H1 (cell line): ENCODE measurements around the gene UTS2R. TPM values are rescaled to one million over a fixed set of nuclear protein-coding genes. Genes with fewer than 3 reads are reported as not detected.

ENCODE experiments used
- CBX8 ChIP-seq: fragments of 300-800, 300-1000 bp; sonication (generic); IDR thresholded peaks from 2 replicates; pipeline ENCODE4 v1.7.1; 2016; ENCODE audit warnings: low read depth, low read length, borderline replicate concordance
- HDAC6 ChIP-seq: IDR thresholded peaks from one replicate; pipeline ENCODE4 v1.7.1; 2012; ENCODE audit warnings: low read depth, mild to moderate bottlenecking, inconsistent platforms, low read length, moderate library complexity
- SAP30 ChIP-seq: fragments of 300-600 bp; sonication (generic); IDR thresholded peaks from 2 replicates; pipeline ENCODE4 v1.7.1; 2012; ENCODE audit warnings: low read length, moderate library complexity, mild to moderate bottlenecking, inconsistent platforms; ENCODE audit not compliant: insufficient read depth, insufficient replicate concordance
- polyA plus RNA-seq, 7 experiments: library from polyadenylated mRNA; depleted of rRNA in 3 of 7; stranded (reverse) in 5 of 7; unstranded in 2 of 7; fragments of >200 nt in 5 of 7; fragments of 200-250 nt in 2 of 7; gene quantifications; 1 replicate in 5 of 7; 2 replicates in 1 of 7; 4 replicates in 1 of 7; pipeline versions ENCODE4 v1.2.1 to v1.2.3, GENCODE V29; 2011 to 2013; ENCODE audit warnings: missing spikeins in 2 of 7, mixed read lengths in 2 of 7
- total RNA-seq: library from RNA; stranded (reverse); fragmentation: NEBNext Ultra II Directional; extraction: Animal tissue kit (Norgen Biotek cat#: 25700); gene quantifications from 2 replicates; pipeline ENCODE4 v1.2.1, GENCODE V29; 2021
- TF ChIP-seq, protein P1 (sequence below): fragments of 300-600 bp; sonication (generic); IDR thresholded peaks from 2 replicates; pipeline ENCODE4 v1.7.1; 2012; ENCODE audit warnings: low read length, moderate library complexity, mild to moderate bottlenecking, inconsistent platforms; ENCODE audit not compliant: insufficient replicate concordance
- TF ChIP-seq, protein P2 (sequence below): IDR thresholded peaks from 2 replicates; pipeline ENCODE4 v1.6.1; 2012; ENCODE audit warnings: low read length, inconsistent platforms

UTS2R gene
- total and polyA plus RNA-seq, 2 of the 8 experiments (the other 6 are each of a cell fraction or from before 2014, with no cell fraction given), result 0.27 TPM; not detected in 1

DNA sequence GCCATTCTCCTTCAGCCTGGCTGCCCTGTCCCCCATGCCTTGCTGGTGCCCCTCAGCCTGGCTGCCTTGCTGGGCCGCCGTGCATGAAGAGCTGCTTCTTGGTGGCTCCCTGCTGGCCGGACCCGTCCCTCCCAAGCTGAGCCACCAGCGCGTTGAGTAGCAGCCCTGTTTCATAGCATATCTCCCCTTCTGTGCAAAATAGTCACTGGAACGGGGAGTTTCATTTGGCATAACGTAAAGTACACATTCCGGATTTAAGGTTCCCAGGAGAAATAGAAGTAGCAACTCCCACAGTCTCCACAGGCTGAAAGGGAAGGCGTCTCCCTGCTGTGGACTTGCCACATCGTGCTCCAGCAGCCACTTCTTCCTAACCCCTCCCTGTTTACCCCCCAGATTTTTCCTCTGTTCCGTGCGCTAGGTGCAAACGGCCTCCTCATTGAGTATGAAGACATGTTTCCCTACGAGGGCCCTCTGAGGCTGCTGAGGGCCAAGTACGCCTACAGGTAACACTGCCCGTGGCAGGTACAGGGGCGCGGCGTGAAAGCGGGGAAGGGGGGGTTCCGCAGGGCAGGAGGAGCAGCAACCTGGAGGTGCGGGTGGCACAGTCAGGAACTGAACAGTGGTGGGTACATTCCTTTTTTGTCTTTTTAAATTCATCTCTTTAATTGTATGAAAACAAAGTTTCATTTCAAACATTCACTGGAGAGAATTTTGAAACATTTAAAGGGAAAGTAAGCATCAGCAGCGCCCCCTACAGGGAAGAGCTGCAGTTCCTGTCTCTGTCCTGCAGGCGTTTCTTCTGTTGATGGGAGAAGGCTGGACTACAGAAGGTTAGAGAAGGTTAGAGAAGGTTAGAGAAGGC is 52.7 kb downstream of the UTS2R start (continued):
- TF ChIP-seq HDAC6, result no peak
- TF ChIP-seq, protein P1, sequence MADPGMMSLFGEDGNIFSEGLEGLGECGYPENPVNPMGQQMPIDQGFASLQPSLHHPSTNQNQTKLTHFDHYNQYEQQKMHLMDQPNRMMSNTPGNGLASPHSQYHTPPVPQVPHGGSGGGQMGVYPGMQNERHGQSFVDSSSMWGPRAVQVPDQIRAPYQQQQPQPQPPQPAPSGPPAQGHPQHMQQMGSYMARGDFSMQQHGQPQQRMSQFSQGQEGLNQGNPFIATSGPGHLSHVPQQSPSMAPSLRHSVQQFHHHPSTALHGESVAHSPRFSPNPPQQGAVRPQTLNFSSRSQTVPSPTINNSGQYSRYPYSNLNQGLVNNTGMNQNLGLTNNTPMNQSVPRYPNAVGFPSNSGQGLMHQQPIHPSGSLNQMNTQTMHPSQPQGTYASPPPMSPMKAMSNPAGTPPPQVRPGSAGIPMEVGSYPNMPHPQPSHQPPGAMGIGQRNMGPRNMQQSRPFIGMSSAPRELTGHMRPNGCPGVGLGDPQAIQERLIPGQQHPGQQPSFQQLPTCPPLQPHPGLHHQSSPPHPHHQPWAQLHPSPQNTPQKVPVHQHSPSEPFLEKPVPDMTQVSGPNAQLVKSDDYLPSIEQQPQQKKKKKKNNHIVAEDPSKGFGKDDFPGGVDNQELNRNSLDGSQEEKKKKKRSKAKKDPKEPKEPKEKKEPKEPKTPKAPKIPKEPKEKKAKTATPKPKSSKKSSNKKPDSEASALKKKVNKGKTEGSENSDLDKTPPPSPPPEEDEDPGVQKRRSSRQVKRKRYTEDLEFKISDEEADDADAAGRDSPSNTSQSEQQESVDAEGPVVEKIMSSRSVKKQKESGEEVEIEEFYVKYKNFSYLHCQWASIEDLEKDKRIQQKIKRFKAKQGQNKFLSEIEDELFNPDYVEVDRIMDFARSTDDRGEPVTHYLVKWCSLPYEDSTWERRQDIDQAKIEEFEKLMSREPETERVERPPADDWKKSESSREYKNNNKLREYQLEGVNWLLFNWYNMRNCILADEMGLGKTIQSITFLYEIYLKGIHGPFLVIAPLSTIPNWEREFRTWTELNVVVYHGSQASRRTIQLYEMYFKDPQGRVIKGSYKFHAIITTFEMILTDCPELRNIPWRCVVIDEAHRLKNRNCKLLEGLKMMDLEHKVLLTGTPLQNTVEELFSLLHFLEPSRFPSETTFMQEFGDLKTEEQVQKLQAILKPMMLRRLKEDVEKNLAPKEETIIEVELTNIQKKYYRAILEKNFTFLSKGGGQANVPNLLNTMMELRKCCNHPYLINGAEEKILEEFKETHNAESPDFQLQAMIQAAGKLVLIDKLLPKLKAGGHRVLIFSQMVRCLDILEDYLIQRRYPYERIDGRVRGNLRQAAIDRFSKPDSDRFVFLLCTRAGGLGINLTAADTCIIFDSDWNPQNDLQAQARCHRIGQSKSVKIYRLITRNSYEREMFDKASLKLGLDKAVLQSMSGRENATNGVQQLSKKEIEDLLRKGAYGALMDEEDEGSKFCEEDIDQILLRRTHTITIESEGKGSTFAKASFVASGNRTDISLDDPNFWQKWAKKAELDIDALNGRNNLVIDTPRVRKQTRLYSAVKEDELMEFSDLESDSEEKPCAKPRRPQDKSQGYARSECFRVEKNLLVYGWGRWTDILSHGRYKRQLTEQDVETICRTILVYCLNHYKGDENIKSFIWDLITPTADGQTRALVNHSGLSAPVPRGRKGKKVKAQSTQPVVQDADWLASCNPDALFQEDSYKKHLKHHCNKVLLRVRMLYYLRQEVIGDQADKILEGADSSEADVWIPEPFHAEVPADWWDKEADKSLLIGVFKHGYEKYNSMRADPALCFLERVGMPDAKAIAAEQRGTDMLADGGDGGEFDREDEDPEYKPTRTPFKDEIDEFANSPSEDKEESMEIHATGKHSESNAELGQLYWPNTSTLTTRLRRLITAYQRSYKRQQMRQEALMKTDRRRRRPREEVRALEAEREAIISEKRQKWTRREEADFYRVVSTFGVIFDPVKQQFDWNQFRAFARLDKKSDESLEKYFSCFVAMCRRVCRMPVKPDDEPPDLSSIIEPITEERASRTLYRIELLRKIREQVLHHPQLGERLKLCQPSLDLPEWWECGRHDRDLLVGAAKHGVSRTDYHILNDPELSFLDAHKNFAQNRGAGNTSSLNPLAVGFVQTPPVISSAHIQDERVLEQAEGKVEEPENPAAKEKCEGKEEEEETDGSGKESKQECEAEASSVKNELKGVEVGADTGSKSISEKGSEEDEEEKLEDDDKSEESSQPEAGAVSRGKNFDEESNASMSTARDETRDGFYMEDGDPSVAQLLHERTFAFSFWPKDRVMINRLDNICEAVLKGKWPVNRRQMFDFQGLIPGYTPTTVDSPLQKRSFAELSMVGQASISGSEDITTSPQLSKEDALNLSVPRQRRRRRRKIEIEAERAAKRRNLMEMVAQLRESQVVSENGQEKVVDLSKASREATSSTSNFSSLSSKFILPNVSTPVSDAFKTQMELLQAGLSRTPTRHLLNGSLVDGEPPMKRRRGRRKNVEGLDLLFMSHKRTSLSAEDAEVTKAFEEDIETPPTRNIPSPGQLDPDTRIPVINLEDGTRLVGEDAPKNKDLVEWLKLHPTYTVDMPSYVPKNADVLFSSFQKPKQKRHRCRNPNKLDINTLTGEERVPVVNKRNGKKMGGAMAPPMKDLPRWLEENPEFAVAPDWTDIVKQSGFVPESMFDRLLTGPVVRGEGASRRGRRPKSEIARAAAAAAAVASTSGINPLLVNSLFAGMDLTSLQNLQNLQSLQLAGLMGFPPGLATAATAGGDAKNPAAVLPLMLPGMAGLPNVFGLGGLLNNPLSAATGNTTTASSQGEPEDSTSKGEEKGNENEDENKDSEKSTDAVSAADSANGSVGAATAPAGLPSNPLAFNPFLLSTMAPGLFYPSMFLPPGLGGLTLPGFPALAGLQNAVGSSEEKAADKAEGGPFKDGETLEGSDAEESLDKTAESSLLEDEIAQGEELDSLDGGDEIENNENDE, result no peak
- no peak for TF ChIP-seq SAP30
- TF ChIP-seq CBX8, result no peak
- TF ChIP-seq, protein P2, sequence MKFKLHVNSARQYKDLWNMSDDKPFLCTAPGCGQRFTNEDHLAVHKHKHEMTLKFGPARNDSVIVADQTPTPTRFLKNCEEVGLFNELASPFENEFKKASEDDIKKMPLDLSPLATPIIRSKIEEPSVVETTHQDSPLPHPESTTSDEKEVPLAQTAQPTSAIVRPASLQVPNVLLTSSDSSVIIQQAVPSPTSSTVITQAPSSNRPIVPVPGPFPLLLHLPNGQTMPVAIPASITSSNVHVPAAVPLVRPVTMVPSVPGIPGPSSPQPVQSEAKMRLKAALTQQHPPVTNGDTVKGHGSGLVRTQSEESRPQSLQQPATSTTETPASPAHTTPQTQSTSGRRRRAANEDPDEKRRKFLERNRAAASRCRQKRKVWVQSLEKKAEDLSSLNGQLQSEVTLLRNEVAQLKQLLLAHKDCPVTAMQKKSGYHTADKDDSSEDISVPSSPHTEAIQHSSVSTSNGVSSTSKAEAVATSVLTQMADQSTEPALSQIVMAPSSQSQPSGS, result no peak
